CD14-positive monocyte (primary cell): Measurements from ENCODE around the gene FAM163B. TPM values are rescaled to one million over a fixed set of nuclear protein-coding genes. Genes with fewer than 3 reads are reported as not detected.

ENCODE experiments used
- DNase-seq, 3 donors: peaks; one replicate each; pipeline ENCODE4 v3.0.0-alpha.2; 2011 to 2022
- H2AFZ ChIP-seq: 2 replicates; pipeline ENCODE4 v1.6.0; 2012; ENCODE audit warnings: mild to moderate bottlenecking, low read depth, low read length, inconsistent platforms; ENCODE audit not compliant: insufficient read depth, poor library complexity, severe bottlenecking
- H3K27ac ChIP-seq, 2 donors: 1 replicate in 1 of 2; 2 replicates in 1 of 2; pipeline ENCODE4 v1.5.1; 2012 to 2013; ENCODE audit warnings: low read length in 2 of 2, control low read depth in 1 of 2, inconsistent platforms in 1 of 2, low read depth in 1 of 2, mild to moderate bottlenecking in 1 of 2
- H3K27me3 ChIP-seq, 2 donors: one replicate each; pipeline versions ENCODE4 v1.6.0 to v1.6.1; 2011 to 2013; ENCODE audit warnings: low read length in 2 of 2; ENCODE audit not compliant: control insufficient read depth in 2 of 2, insufficient read depth in 2 of 2
- H3K36me3 ChIP-seq, 2 donors: replicated peaks in 1 of 2; 1 replicate in 1 of 2; 2 replicates in 1 of 2; pipeline versions ENCODE4 v1.5.1 to v1.6.1; 2012 to 2013; ENCODE audit warnings: low read length in 2 of 2, control low read depth in 1 of 2, inconsistent platforms in 1 of 2, mild to moderate bottlenecking in 1 of 2; ENCODE audit not compliant: insufficient read depth in 2 of 2, control insufficient read depth in 1 of 2
- H3K4me1 ChIP-seq, 2 donors: 1 replicate in 1 of 2; 2 replicates in 1 of 2; pipeline versions ENCODE4 v1.5.1 to v1.6.1; 2012 to 2013; ENCODE audit warnings: low read length in 2 of 2, control low read depth in 1 of 2, inconsistent platforms in 1 of 2, mild to moderate bottlenecking in 1 of 2, moderate library complexity in 1 of 2; ENCODE audit not compliant: insufficient read depth in 2 of 2, control insufficient read depth in 1 of 2
- H3K4me2 ChIP-seq: replicated peaks from 2 replicates; pipeline ENCODE3; 2012; ENCODE audit warnings: low read length, moderate library complexity, mild to moderate bottlenecking; ENCODE audit not compliant: poor library complexity, severe bottlenecking; ENCODE audit errors: extremely low read depth
- H3K4me3 ChIP-seq, 3 experiments: fragments of 200-600 bp in 1 of 3; sonication (generic) in 1 of 3; replicated peaks in 1 of 3; 1 replicate in 2 of 3; 2 replicates in 1 of 3; pipeline ENCODE4 v1.5.1; 2011 to 2013; ENCODE audit warnings: low read length in 3 of 3, mild to moderate bottlenecking in 3 of 3, control low read depth in 2 of 3, low read depth in 2 of 3, inconsistent platforms in 1 of 3, moderate library complexity in 1 of 3
- H3K79me2 ChIP-seq: 2 replicates; pipeline ENCODE4 v1.6.0; 2012; ENCODE audit warnings: mild to moderate bottlenecking, control low read depth, inconsistent platforms, low read length, moderate library complexity; ENCODE audit not compliant: insufficient read depth
- H3K9ac ChIP-seq: 2 replicates; pipeline ENCODE4 v1.6.0; 2017; ENCODE audit warnings: low read length, mild to moderate bottlenecking; ENCODE audit not compliant: insufficient read depth, poor library complexity, severe bottlenecking
- H3K9me3 ChIP-seq, 2 donors: replicated peaks in 1 of 2; 1 replicate in 1 of 2; 2 replicates in 1 of 2; pipeline versions ENCODE4 v1.5.1 to v1.6.1; 2012 to 2013; ENCODE audit warnings: low read length in 2 of 2, control low read depth in 1 of 2; ENCODE audit not compliant: control insufficient read depth in 1 of 2, insufficient read depth in 1 of 2
- H4K20me1 ChIP-seq: 2 replicates; pipeline ENCODE4 v1.6.0; 2012; ENCODE audit warnings: mild to moderate bottlenecking, low read length, control low read depth, moderate library complexity; ENCODE audit not compliant: insufficient read depth
- H3K27ac Mint-ChIP-seq, 7 donors: one replicate each; pipeline ENCODE4 v1.8.0; 2020; ENCODE audit warnings: mild to moderate bottlenecking in 7 of 7, mixed read lengths in 7 of 7, moderate library complexity in 6 of 7, inconsistent platforms in 2 of 7
- H3K27me3 Mint-ChIP-seq, 3 donors: one replicate each; pipeline ENCODE4 v1.8.0; 2021 to 2022; ENCODE audit warnings: low read depth in 3 of 3, mild to moderate bottlenecking in 3 of 3, mixed read lengths in 3 of 3, moderate library complexity in 3 of 3, inconsistent platforms in 1 of 3
- H3K36me3 Mint-ChIP-seq, 2 donors: one replicate each; pipeline ENCODE4 v1.8.0; 2020; ENCODE audit warnings: mixed read lengths in 2 of 2, inconsistent platforms in 1 of 2, mild to moderate bottlenecking in 1 of 2
- H3K4me1 Mint-ChIP-seq: one replicate; pipeline ENCODE4 v1.8.0; 2020; ENCODE audit warnings: mild to moderate bottlenecking, mixed read lengths
- H3K4me3 Mint-ChIP-seq, 2 donors: one replicate each; pipeline ENCODE4 v1.8.0; 2020; ENCODE audit warnings: mild to moderate bottlenecking in 2 of 2, mixed read lengths in 2 of 2, moderate library complexity in 1 of 2
- H3K9me3 Mint-ChIP-seq, 7 donors: one replicate each; pipeline ENCODE4 v1.8.0; 2020 to 2022; ENCODE audit warnings: mixed read lengths in 7 of 7, mild to moderate bottlenecking in 6 of 7, moderate library complexity in 6 of 7, inconsistent platforms in 2 of 7
- CTCF ChIP-seq: fragments of 200-600 bp; IDR thresholded peaks from one replicate; pipeline ENCODE4 v1.8.0; 2022; ENCODE audit warnings: antibody characterized with exemption, mild to moderate bottlenecking
- WGBS: methylation state at CpG from one replicate; pipeline ENCODE4 v1.1.5; 2013; ENCODE audit warnings: missing lambda C conversion rate; ENCODE audit not compliant: insufficient coverage; 5-methylcytosine and 5-hydroxymethylcytosine counted together
- intact Hi-C, 2 donors: fragments of 100-400 bp; cut with micrococcal nuclease; formaldehyde crosslinking; loops; one replicate each; pipeline versions ENCODE4 v1.15.0 to v1.15.1; 2023
- polyA plus RNA-seq, 3 donors: library from polyadenylated mRNA; depleted of rRNA in 1 of 3; unstranded in 2 of 3; stranded (reverse) in 1 of 3; fragments of 300-500 nt in 2 of 3; fragments of >200 nt in 1 of 3; fragmentation: Illumina TruSeq in 2 of 3; gene quantifications; 1 replicate in 2 of 3; 2 replicates in 1 of 3; pipeline ENCODE4 v1.2.3, GENCODE V29; 2012 to 2021

Gene FAM163B
- polyA plus RNA-seq, 3 donors, result not detected

DNA sequence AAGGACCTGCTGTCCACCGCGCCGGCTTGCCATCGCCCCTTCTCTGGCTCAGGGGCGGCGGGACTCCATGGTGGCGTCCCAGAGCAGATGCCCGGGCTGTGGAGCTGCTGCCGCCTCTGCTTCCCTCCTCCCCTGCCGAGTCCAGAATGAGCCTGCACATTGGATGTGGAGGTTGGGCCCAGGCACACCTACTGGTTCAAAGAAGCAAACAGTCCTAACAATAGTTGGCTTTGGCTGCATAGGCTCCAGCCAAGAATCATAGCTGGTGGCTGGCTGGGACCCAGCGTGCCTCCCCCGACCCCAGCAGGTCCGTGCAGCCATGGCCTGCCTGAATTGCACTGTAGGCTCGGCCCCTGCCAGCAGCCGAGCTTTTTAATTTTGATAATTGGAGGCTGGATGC, 48.9 kb downstream of the FAM163B start:
- Histone ChIP-seq H4K20me1 (no peaks in the 10 kb centered on the region), H3K9ac (no peak overlapping the region), H3K4me3 (no peak overlapping the region), H3K27me3 (no peaks in the 10 kb centered on the region), H2AFZ (no peak overlapping the region), H3K9me3 (no peaks in the 10 kb centered on the region), H3K4me2 (no peak overlapping the region), H3K79me2 (no peaks in the 10 kb centered on the region), H3K27ac (no peak overlapping the region), H3K4me1 (peaks cover 12 to 14% of the 10 kb centered on the region in 2 donors), H3K36me3 (no peaks in the 10 kb centered on the region)
- DNase-seq, result no peak
- no peak for TF ChIP-seq CTCF
- Mint-ChIP-seq H3K4me1 (peaks cover 14% of the 10 kb centered on the region), H3K4me3 (no peak overlapping the region), H3K27me3 (peaks cover 5 to 14% (median 14%) of the 10 kb centered on the region in 3 donors), H3K36me3 (no peaks in the 10 kb centered on the region), H3K9me3 (peaks cover 0 to 2% (median 0%) of the 10 kb centered on the region in 7 donors), H3K27ac (no peak overlapping the region)
- intact Hi-C loops, result no loop called here
- whole genome bisulfite sequencing, result 97% methylated on average over 14 of the region's 15 CpGs

- Histone ChIP-seq H3K4me3 (peak overlapping the region; percentile 0 to 59 (median 31)), H3K4me1 (peaks cover 12 to 14% of the 10 kb centered on the region in 2 donors), H3K79me2 (no peaks in the 10 kb centered on the region), H3K36me3 (no peaks in the 10 kb centered on the region), H3K27ac (peak overlapping the region in 1 of 2 donors; percentile 38), H2AFZ (peak overlapping the region; percentile 71), H3K27me3 (no peaks in the 10 kb centered on the region), H3K9me3 (no peaks in the 10 kb centered on the region), H3K9ac (peak overlapping the region; percentile 53), H3K4me2 (peak overlapping the region; percentile 71), H4K20me1 (no peaks in the 10 kb centered on the region)
- no peaks in the 10 kb centered on the region for H3K36me3 Mint-ChIP-seq
- peak overlapping the region; percentile 72 to 89 for H3K4me3 Mint-ChIP-seq
- DNase-seq, result peak; percentile 10 to 41 (median 16)
- intact Hi-C loops, result no loop called here
- H3K9me3 Mint-ChIP-seq, result peaks cover 0 to 2% (median 0%) of the 10 kb centered on the region in 7 donors
- H3K27me3 Mint-ChIP-seq, result peaks cover 3 to 11% (median 10%) of the 10 kb centered on the region in 3 donors
- TF ChIP-seq CTCF, result no peak
- WGBS, result 3% methylated on average over 26 of the region's 31 CpGs
- H3K4me1 Mint-ChIP-seq, result peaks cover 14% of the 10 kb centered on the region
- H3K27ac Mint-ChIP-seq, result peak overlapping the region; percentile 4 to 79 (median 54)
Measured at GRCh38 chr9:133558191-133559126, 50.7 kb downstream of the FAM163B start.
